Measurements from ENCODE around the gene FDXACB1.

FDXACB1 gene

DNA sequence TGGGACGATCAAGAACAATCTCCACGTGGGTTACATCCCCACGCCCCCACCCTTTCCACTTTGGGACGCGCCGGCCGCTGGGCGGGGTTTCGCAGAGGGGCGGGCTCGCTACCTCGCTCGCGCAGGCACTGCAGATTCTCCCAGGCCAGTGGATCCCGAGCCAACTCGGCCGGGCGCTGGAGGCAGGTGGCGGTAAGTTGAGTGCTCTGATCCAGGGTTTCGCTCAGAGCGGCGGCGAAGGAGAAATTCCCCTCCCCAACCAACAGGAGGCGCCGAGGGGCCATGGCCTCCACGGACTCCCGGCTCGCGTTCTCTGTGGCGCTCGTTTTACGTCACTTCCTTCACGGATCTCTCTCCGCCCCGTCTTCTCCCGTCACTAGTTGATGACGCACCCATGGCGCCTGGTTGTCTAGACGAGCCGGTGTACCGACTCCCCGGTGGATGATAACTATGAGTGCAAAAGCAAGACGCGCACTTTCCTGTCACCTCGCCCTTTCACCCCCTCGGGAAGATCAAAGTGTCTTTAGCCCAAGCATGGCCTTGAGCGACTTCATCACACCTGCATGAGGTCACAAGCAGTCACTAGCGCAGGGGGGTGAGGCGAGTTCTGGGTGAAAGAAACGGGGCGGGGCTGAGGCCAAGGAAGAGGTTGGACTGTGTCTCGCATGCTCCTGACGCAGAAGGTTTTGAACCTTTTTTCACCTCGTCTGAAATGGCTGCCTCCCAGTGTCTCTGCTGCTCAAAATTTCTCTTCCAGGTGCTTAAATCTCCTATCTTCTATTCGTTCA is at the start of gene FDXACB1, which contains the start of gene CFAP68:
TSS of gene FDXACB1 (minus strand) at position 317 of the 788 bp plus-strand sequence. CDS start at position 284, 33 bp downstream.
TSS of gene CFAP68 (plus strand) at position 693 of the 788 bp plus-strand sequence. CDS start at position 713, 20 bp downstream.
- peak; percentile 86 for DNase-seq (ENCODE audit: low read depth)
- TF ChIP-seq, protein P1, sequence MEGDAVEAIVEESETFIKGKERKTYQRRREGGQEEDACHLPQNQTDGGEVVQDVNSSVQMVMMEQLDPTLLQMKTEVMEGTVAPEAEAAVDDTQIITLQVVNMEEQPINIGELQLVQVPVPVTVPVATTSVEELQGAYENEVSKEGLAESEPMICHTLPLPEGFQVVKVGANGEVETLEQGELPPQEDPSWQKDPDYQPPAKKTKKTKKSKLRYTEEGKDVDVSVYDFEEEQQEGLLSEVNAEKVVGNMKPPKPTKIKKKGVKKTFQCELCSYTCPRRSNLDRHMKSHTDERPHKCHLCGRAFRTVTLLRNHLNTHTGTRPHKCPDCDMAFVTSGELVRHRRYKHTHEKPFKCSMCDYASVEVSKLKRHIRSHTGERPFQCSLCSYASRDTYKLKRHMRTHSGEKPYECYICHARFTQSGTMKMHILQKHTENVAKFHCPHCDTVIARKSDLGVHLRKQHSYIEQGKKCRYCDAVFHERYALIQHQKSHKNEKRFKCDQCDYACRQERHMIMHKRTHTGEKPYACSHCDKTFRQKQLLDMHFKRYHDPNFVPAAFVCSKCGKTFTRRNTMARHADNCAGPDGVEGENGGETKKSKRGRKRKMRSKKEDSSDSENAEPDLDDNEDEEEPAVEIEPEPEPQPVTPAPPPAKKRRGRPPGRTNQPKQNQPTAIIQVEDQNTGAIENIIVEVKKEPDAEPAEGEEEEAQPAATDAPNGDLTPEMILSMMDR (IDR thresholded peaks at IDR 0.05; ENCODE audit: control insufficient read depth, insufficient read depth, low read depth, low read length, missing control alignments): peak; percentile 96
- H3K4me3 ChIP-seq (ENCODE audit: control insufficient read depth, low read depth, low read length): peak within 1 kb of the TSS; percentile 78

DNA sequence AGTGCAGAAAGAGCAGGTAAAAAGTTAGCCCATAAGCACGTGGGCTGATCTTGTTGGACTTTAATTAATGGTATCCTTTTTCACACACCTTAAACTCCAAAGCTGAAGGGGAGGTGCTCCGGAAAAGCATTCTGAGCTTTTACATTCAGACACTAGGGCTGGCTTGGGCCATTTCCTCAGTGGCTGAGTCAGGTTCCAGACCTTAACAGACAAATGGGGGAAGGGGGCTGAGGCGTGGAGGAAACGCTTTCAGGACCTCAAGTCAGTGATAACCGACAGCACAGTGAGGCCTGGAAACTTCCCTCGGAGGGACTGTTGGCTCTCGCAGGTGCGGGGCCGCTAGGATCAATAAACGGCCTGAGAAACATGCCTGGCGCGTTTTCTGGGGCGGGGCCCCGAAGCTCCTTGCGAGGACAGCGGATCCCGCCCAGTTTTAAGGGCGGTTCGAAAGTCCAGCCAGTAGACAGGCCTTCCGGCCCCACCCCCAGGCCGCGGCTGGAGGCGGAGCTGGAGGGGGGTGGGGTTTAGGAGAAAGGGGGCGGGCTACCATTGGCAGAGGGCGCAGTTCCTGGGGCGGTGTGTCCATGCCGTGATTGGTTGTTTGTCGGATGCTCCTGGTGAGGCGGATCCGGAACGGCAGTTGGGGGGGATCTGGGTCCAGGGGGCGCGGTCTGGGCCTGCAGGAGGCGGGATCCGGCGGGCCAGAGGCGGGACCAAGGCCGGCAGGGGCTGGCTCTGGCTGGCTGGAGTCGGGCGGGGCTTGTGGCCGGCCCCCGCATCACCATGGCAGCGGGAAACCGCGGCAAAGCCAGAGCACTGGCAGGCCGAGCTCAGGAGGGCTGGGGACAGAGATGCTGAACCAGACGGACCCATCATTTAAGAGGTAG is 47.8 kb upstream of the FDXACB1 start:
- peak overlapping the region; percentile 51 for H3K4me3 ChIP-seq (ENCODE audit: control insufficient read depth, low read depth, low read length)
- TF ChIP-seq, protein P1 (IDR thresholded peaks at IDR 0.05; ENCODE audit: control insufficient read depth, insufficient read depth, low read depth, low read length, missing control alignments): peak; percentile 7

DNA sequence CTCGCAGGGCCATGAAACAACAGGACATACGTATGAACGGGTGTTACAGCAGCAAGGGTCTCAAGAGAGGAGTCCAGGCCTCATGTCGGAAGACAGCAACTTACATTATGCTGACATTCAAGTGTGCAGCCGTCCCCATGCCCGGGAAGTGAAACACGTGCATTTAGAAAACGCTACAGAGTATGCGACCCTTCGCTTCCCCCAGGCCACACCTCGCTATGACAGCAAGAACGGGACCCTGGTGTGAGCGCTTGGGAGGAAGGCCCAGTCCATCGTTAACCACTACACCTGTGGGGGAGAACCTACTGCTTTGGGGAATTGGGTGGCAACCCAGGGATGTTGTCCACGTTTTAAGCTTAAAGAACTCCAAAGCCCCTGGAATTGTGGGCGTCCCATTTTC is 47.0 kb upstream of the FDXACB1 start:
- TF ChIP-seq, protein P1 (IDR thresholded peaks at IDR 0.05; ENCODE audit: control insufficient read depth, insufficient read depth, low read depth, low read length, missing control alignments): no peak
- no peak for DNase-seq (ENCODE audit: low read depth)
- H3K4me3 ChIP-seq (ENCODE audit: control insufficient read depth, low read depth, low read length): no peak overlapping the region

More for the DNA sequence above, 47.8 kb upstream of the FDXACB1 start:
- peak; percentile 87 for DNase-seq (ENCODE audit: low read depth)

DNA sequence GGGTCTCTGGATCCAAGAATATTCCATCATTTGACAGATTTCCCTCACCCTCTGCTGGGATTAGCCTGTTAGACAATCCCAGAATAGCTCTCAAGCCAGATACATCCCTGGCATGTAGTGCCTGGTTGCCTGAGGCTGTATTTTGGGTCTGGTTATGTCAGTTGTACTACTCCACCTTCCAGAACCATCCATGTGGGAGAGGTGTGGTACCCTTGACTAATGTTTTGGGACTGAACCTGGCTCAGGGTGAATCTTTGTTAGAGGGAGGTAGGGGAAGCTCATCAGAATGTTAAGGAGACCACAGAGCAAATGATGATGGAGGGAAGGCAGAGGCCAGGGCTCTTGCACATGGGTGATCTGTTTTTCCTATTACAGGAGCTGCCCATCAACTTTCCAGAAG is 45.0 kb upstream of the FDXACB1 start:
- no peak for DNase-seq (ENCODE audit: low read depth)
- TF ChIP-seq, protein P1 (IDR thresholded peaks at IDR 0.05; ENCODE audit: control insufficient read depth, insufficient read depth, low read depth, low read length, missing control alignments): no peak
- H3K4me3 ChIP-seq (ENCODE audit: control insufficient read depth, low read depth, low read length): no peak overlapping the region

DNA sequence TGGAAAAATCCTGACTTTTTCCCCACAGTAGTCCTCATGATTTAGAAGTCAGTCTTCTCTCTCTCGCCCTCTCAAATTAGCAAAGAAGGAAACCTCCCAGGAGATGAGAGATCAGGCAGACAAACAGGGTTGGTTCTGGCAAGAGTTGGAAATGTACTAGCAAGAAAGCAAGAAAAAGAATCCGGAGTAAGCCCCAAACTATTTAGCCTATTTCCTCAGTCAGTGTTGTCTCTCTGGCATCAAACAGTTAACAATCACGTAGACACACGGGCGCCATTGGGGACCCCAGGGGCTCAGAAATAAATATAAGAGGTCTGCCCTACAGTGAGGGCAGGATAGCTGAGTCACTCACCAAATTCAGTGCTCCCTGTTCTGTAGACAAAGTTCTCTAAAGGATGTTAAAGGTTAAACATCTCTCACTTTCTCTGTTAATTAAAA is 44.4 kb upstream of the FDXACB1 start:
- TF ChIP-seq, protein P1 (IDR thresholded peaks at IDR 0.05; ENCODE audit: control insufficient read depth, insufficient read depth, low read depth, low read length, missing control alignments): no peak
- DNase-seq (ENCODE audit: low read depth): no peak

DNA sequence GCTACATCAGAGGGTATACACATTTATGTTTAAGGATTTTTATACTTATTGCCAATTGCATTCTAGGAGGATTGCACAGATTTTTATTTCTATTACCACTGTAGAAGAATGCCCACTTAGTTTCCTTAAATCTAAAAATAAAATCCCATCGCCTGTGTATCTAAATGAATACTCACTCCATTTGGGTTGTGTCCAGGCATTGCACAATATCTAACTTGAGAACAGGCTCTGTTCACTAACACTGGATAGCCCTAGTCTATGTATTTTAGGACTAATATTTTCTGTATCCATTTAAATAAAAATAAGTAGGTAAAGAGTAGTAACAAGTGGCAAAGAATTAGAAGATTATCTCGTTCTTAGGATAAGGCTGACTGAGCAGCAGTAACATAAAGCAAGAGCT is 43.8 kb upstream of the FDXACB1 start:
- TF ChIP-seq, protein P1 (IDR thresholded peaks at IDR 0.05; ENCODE audit: control insufficient read depth, insufficient read depth, low read depth, low read length, missing control alignments): no peak
- no peak for DNase-seq (ENCODE audit: low read depth)
- H3K4me3 ChIP-seq (ENCODE audit: control insufficient read depth, low read depth, low read length): no peak overlapping the region

More for the DNA sequence above, 44.4 kb upstream of the FDXACB1 start:
- no peak overlapping the region for H3K4me3 ChIP-seq (ENCODE audit: control insufficient read depth, low read depth, low read length)
